Upper lobe of left lung (tissue), 4 donors: ENCODE measurements around the gene KDM1A.

Experiments
- EP300 ChIP-seq, 4 donors: sonication (generic); formaldehyde crosslinking; IDR thresholded peaks; one replicate each; pipeline ENCODE4 v1.5.1; 2017; ENCODE audit warnings: antibody characterized with exemption in 4 of 4, control low read depth in 2 of 4
- POLR2A ChIP-seq, 4 donors: fragments of 450-650 bp; IDR thresholded peaks; one replicate each; pipeline ENCODE4 v1.5.1; 2016 to 2017; ENCODE audit warnings: antibody characterized with exemption in 4 of 4, mild to moderate bottlenecking in 2 of 4
- POLR2AphosphoS5 ChIP-seq, 2 donors: sonication (generic); formaldehyde crosslinking; IDR thresholded peaks; one replicate each; pipeline ENCODE4 v1.5.1; 2017; ENCODE audit warnings: antibody characterized with exemption in 2 of 2
- TF ChIP-seq, protein P1 (sequence below), 6 experiments: fragments of 450-650 bp in 4 of 6; fragments of 200-600 bp in 2 of 6; sonication (generic) in 2 of 6; IDR thresholded peaks; one replicate each; pipeline ENCODE4 v1.5.1; 2016 to 2019; ENCODE audit warnings: antibody characterized with exemption in 6 of 6

GRCh38 chr1:22976127-22976460, 43.2 kb upstream of the KDM1A start:
- TF ChIP-seq EP300 (IDR thresholded peaks at IDR 0.05), result no peak
- TF ChIP-seq POLR2A (IDR thresholded peaks at IDR 0.05), result no peak
- TF ChIP-seq, protein P1, sequence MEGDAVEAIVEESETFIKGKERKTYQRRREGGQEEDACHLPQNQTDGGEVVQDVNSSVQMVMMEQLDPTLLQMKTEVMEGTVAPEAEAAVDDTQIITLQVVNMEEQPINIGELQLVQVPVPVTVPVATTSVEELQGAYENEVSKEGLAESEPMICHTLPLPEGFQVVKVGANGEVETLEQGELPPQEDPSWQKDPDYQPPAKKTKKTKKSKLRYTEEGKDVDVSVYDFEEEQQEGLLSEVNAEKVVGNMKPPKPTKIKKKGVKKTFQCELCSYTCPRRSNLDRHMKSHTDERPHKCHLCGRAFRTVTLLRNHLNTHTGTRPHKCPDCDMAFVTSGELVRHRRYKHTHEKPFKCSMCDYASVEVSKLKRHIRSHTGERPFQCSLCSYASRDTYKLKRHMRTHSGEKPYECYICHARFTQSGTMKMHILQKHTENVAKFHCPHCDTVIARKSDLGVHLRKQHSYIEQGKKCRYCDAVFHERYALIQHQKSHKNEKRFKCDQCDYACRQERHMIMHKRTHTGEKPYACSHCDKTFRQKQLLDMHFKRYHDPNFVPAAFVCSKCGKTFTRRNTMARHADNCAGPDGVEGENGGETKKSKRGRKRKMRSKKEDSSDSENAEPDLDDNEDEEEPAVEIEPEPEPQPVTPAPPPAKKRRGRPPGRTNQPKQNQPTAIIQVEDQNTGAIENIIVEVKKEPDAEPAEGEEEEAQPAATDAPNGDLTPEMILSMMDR (IDR thresholded peaks at IDR 0.05), result no peak
- no peak for TF ChIP-seq POLR2AphosphoS5 (IDR thresholded peaks at IDR 0.05)
